ENCODE results near the gene SYNE4. TPM values are rescaled to one million over a fixed set of nuclear protein-coding genes. Genes with fewer than 3 reads are reported as not detected.
A peak's percentile ranks its signal among the peaks of the same experiment; 100 is the strongest.

The SYNE4 gene
- total and polyA plus RNA-seq, 9 of the 15 experiments (the other 6 are each of a cell fraction or from before 2014, with no cell fraction given), result 0.03 to 0.65 (median 0.29) TPM

DNA sequence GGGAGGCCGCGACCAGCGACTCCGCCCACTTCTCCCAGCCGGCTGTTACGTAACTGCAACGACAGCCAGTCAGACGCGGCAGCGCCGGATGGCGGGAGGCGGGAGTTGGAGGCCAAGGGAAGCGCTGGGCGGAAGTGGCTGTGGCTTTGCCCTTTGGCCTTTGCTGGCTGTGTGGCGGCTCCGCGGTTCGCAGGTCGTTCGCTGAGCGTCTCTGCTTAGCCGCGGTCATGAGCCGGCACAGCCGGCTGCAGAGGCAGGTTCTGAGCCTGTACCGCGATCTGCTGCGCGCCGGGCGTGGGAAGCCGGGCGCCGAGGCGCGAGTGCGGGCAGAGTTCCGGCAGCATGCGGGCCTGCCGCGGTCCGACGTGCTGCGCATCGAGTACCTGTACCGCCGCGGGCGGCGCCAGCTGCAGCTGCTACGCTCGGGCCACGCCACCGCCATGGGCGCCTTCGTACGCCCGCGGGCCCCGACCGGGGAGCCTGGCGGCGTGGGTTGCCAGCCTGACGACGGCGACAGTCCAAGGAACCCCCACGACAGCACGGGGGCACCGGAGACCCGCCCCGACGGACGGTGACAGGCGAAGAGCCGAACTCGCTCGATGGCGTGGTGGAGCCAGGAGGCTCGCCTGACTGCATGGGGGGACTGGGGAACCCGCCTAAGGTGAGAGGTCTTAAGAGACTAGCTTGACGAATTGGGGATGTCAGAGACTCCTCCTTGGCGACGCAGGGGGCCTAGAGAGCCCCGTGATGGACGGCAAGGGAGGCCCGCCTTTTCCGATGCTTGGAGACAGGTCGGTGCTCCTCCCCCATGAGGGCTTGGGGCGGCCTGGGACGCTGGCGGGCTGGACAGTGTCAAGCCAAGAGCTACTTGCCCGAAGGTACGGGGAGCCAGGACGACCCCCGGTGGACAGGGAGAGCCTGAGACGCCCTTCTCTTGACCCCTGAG is 13.3 kb downstream of the SYNE4 start, which contains the start of gene SDHAF1 (continued):
- no peak for TF ChIP-seq NFIX (CRISPR knock-in tag; IDR thresholded peaks at IDR 0.05; ENCODE audit: low read depth)
- no peak for TF ChIP-seq CBX1 (IDR thresholded peaks at IDR 0.05; ENCODE audit: low read depth)
- TF ChIP-seq TARDBP (IDR thresholded peaks at IDR 0.05), result no peak
- TF ChIP-seq ZNF830 (CRISPR knock-in tag; IDR thresholded peaks at IDR 0.05), result no peak
- no peak for TF ChIP-seq MYBL2 (IDR thresholded peaks at IDR 0.05; ENCODE audit: low read depth)
- TF ChIP-seq MYBL2 (CRISPR knock-in tag; IDR thresholded peaks at IDR 0.05; ENCODE audit: borderline replicate concordance), result no peak; the same call in 1 of the 2 replicates
- TF ChIP-seq ZNF436 (CRISPR knock-in tag; IDR thresholded peaks at IDR 0.05), result no peak
- TF ChIP-seq KLF1 (tag; IDR thresholded peaks at IDR 0.05), result peak; percentile 37; the same call in 1 of the 2 replicates
- no peak for TF ChIP-seq ZBTB5 (IDR thresholded peaks at IDR 0.05)
- TF ChIP-seq CBX2 (IDR thresholded peaks at IDR 0.05; ENCODE audit: insufficient read depth, low read length, poor library complexity, severe bottlenecking), result no peak
- peak; percentile 77; the same call in 1 of the 2 replicates for TF ChIP-seq SIN3B (IDR thresholded peaks at IDR 0.05; ENCODE audit: low read depth)
- TF ChIP-seq ZNF124 (CRISPR knock-in tag; IDR thresholded peaks at IDR 0.05), result no peak
- TF ChIP-seq ZNF589 (CRISPR knock-in tag; IDR thresholded peaks at IDR 0.05; ENCODE audit: low read depth), result no peak
- no peak for TF ChIP-seq ZNF766 (CRISPR knock-in tag; conservative IDR thresholded peaks at IDR 0.05)
- TF ChIP-seq, protein P1, sequence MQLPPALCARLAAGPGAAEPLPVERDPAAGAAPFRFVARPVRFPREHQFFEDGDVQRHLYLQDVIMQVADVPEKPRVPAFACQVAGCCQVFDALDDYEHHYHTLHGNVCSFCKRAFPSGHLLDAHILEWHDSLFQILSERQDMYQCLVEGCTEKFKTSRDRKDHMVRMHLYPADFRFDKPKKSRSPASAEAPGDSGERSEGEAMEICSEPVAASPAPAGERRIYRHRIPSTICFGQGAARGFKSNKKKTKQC (CRISPR knock-in tag; IDR thresholded peaks at IDR 0.05), result 0 out of 2 replicates have a peak, but pooled peaks have one; percentile 69
- TF ChIP-seq STAG1 (CRISPR knock-in tag; IDR thresholded peaks at IDR 0.05; ENCODE audit: borderline replicate concordance), result no peak
- no peak for TF ChIP-seq ZBTB49 (CRISPR knock-in tag; IDR thresholded peaks at IDR 0.05; ENCODE audit: borderline replicate concordance)
- TF ChIP-seq GATA2 (CRISPR knock-in tag; IDR thresholded peaks at IDR 0.05), result no peak
- TF ChIP-seq, protein P2, sequence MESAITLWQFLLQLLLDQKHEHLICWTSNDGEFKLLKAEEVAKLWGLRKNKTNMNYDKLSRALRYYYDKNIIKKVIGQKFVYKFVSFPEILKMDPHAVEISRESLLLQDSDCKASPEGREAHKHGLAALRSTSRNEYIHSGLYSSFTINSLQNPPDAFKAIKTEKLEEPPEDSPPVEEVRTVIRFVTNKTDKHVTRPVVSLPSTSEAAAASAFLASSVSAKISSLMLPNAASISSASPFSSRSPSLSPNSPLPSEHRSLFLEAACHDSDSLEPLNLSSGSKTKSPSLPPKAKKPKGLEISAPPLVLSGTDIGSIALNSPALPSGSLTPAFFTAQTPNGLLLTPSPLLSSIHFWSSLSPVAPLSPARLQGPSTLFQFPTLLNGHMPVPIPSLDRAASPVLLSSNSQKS (CRISPR knock-in tag; IDR thresholded peaks at IDR 0.05), result no peak
- TF ChIP-seq EGR1 (conservative IDR thresholded peaks at IDR 0.05), result peak; percentile 88
- TF ChIP-seq MAFF (IDR thresholded peaks at IDR 0.05; ENCODE audit: low read length), result no peak
- TF ChIP-seq MYNN (IDR thresholded peaks at IDR 0.05), result no peak
- TF ChIP-seq MYNN (CRISPR knock-in tag; IDR thresholded peaks at IDR 0.05), result no peak
- TF ChIP-seq FOXK1 (CRISPR knock-in tag; IDR thresholded peaks at IDR 0.05; ENCODE audit: borderline replicate concordance), result no peak

All from K562 (cell line).